NCI-H2227 treated with DMSO at 0.1 percent for 48 hours (cell line): ENCODE measurements around the gene OSGEP.

Source experiments
- DNase-seq: peaks from one replicate; lab custom pipeline; 2025; lab: John Stamatoyannopoulos, UW

The OSGEP gene

DNA sequence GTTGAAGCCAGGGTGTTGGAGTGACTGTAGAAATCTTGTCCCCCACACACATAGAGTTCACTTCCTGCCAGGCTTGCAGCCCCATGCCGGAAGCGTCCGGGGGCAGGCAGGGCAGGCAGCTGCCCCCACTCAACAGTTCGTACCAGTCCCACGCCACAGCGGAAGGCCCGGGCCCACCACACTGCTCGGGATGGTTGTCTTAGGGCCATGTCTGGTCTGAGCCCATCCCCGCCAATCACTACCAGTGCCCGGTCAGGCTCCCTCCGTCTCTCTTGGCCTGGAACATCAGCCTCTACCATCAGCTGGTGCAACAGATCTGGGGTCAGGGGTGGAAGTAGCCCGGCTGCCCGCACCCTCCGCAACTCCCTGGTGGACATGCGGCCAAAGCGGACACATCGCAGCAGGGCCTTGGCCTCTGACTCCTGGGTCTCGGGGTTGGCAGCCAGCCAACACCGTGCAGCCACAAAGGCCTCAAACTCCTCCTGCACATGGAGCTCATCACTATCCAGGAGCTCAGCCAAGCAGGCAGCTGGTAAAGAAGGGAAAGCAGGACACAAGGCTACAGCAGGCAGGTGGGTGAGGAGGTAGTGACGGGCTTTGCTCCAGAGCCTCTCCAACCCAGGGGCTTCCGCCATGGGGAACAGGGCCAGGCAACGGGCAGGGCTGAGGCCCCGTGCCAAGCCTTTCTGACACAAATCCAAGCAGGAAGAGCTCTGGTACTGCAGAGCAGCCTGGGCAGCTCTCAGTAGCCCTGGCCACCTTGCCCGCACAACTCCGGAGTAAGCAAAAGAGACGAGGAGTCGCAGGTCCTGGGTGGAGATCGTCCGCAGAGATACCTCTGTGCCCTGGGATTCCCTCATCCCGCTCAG lies 24.6 kb downstream of the OSGEP start:
- no peak for DNase-seq

DNA sequence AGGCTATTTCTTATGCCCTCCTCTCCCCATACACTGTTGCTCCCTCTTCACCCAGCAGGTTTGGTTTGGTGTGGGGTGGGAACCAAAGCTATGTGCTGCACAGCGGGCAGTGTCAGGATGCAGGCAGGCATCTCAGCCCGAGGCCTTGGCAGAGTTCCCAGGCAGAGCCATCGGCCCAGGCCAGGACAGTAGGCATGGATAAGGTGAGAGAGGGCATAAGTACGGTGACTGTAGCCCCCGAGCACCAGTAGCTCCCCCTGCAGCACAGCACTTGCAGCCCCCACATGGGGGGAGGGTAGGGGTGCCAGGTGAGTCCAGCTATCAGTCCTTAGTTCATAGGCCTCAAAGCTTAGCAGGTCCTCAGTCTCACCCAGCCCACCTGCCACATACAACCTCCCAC lies 25.8 kb downstream of the OSGEP start:
- no peak for DNase-seq

DNA sequence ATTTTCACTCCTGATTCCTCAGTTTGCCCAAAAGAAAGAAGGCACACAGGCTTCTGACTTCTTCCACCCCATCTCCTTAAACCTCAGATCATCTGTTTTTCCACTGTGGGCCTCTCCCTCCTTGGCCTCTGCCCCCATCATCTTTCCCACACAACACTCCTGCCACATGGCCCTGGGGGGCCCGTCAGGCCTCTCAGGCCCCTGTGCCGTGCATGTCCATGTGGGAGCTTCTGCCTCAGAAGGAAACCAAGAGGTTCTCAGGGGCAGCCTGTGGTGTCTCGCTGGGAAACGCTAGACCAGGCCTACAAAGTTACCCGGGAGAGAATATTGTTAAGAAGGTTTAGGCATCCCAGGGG lies 26.6 kb downstream of the OSGEP start:
- DNase-seq, result no peak

DNA sequence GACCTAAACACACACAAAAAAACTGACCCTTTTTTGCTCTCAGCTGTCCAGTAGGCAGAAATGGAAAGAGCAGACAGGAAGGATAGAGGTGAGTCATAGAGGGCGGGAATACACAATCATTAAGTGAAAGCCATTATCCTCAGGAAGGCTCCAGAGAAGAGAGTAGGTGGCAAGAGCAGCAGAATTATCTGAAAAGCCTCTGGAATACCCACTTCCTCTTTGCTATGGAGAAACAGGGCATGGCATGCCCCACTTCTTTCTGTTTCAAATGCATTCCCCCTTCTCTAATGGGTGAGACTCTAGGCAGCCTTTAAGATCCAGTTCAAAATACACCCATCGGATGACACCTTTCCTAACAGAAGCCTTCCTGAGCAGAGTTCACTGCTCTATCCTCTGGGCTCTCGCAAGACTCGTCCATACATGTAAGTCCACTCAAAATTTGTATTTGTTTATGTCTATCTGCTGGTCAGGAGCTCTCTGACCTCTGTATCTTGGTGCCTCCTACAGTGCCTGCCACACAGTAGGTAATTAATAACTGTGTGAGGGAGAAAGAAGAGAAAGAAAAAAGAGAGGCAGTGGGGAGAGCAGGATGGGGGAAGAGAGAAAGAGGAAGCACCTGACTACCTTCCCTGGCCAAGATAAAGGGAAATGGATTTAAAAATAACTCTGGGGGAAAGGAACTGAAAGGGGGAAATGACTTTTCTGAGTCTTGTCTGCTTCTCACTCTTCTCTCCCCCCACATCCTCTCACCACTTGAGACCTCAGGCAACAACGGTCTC lies 27.2 kb downstream of the OSGEP start:
- DNase-seq, result peak; percentile 26

DNA sequence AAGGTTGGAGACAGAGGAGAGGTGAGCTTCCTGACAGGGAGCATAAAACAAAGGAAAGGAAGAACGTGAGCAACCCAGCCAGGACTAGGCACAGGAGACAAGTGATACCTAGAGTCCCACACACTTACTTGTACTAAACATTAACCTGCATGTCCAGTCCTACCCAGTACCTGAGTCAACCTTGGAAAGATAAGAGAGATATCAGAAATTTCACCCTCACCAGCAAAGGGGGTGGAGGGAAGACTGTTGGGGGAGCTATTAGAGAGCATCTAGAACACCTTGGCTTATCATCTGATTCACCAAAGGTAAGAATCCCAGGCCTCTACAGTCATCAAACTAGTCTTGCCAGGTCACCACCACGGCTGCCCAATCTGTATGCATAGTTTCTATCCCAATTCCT lies 29.8 kb downstream of the OSGEP start:
- no peak for DNase-seq

DNA sequence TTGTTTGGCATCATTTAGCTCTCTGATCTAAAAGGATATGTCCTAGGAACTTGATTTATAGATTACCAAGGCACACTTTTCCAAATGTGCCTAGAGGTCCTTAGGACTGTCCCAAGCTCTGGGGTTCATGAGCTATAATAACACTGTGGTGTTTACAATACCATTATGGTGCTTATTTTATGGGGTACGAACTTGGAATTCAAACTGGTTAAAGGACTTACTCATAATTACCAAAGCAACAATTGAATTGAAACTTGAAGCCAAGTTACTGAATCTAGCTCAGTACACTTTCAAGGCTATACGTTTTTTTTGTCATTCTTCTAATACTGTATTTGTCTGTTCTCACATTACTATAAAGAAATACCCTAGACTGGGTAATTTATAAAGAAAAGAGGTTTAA lies 31.7 kb downstream of the OSGEP start:
- no peak for DNase-seq

DNA sequence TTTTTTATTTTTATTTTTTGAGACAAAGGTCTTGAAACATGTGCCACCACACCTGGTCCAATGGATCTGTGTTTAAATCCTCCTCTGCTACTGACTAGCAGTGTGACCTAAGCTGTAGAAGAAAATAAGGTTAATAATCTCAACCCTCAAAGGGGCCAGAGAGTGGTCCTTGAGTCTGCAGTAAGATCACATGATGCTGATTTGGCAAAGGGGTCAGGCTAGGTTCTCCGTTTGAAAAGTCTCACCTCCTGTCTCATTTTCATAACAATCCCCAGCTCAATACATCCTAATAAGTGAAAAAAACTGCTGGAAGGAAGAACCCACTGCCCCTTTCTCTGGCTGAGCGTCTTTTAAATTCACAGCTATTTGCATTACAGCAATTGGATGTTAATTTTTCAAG lies 33.3 kb downstream of the OSGEP start:
- no peak for DNase-seq

DNA sequence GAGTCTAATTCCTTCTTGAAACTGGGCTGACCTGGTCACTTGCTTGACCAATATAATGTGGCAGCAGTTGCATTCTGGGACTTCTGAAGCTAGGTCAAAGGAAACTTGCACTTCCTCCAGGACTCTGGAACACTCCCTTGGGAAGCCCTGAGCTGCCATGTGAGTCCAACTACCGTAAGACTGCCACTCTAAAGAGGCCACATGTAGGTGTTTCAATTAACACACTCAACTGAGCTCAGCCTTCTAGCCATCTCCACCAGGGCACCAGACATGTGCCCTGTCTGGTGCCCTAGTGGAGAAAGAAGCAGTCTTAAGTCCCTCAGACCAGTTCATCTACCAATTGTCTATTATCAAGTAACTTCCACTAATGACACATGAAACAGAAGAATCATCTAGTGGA lies 35.2 kb downstream of the OSGEP start:
- DNase-seq, result no peak

DNA sequence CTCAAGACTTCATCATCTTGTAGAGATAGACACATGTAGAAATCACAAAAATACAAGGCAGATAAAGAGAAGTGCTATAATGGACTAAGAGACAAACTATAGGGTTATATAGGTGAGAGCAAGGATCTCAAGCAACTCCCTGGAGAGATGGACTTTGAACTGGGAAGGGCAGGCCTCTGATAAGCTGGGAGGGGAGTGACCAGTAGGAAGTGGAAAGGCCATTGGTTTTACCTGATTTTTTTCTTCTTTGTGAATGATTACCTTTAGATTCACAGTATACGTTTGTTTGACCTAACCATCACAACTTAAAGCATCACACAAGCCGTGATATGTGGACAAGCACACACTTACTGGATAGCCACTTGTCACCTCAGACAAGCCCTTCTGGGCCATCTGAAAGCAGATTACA lies 36.1 kb downstream of the OSGEP start:
- DNase-seq, result no peak

DNA sequence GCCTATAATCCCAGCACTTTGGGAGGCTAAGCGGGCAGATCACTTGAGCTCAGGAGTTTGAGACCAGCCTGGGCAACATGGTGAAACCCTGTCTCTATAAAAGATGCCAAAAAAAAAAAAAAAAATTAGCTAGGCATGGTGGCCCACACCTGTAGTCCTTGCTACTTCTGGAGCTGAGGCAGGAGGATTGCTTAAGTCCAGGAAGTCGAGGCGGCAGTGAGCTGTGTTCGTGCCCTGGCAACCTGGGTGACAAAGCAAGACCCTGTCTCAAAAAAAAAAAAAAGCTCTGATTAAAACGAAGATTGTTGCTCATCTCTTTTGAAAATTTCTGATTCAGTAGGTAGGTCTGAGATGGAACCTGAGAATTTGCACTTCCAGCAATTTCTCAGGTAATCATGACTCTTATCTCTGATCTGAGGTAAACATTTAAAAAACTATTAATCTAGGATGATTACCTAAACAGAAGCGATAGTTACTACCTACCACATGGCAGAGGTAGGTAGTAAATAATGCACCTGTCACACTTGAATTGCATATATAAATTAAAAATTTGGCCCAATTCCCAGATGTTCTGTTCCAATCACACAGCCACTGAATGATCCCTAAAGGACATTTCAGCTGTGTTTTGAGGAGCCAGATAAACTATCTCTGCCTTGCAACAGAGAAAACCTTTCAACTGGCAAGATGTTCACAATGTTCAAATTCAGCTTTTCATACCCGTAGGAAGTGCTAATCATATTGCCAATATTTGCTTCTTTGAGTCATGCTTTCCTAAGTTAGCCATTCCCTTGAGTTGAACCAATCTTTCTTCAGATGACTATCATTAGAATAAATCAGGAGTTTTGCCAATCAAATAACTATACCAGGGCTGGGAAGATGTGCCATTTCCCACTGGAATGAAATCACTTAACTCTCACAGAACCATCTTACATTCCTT lies 37.1 kb downstream of the OSGEP start:
- DNase-seq, result no peak

DNA sequence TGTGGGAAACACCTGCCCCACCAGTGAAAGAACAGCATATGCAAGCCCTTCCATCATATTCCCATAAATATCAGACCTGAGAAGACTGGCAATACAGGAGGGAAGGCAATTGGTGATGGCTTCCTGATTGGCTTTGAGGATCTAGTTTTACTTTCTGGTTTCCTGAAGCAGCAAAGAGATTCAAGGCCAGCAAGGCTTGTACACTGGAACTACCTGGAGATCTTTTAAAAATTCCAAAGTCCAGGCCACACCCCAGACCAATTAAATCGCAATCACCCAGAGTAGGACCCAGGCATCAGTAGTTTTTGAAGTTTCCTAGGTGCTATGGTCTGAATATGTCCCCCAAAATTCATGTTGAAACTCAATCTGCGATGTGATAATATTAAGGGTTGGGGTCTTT lies 38.4 kb downstream of the OSGEP start:
- no peak for DNase-seq

DNA sequence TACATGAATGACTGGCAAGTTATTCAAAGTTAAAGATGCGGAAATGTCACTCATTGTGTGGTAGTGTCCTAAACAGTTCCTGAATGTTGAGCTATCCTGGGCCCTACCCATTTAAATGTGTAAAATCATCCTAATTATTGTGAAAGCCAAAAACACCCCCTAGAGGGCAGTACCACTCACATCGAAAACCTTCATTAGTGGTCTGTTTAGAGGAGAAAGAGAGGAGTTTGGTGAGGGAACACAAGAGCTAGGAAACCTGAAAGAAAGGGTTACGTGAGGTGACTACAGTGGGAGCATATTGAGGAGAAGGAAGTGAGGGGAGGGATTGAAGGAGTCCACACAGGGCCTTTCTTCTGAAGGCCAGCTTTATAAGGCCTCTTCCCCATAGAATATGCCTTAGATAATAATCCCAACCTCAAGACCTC lies 38.8 kb downstream of the OSGEP start:
- peak; percentile 14 for DNase-seq

DNA sequence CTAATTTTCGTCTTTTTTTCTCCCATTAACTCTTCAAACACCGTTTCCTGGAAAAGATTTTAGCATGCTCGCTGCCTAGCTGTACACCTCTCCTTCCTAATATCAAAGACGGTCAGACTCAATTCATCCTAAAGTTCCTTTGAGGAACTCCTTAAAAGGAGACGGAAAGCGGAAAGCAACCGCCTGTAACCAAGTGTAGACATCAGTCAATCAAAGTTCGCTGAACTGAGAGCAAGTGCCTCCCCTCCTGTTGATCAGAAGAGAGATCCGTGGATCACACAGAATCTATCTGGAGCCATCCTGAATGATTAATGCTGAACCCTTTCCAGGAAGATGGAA lies 40.9 kb downstream of the OSGEP start:
- DNase-seq, result no peak

DNA sequence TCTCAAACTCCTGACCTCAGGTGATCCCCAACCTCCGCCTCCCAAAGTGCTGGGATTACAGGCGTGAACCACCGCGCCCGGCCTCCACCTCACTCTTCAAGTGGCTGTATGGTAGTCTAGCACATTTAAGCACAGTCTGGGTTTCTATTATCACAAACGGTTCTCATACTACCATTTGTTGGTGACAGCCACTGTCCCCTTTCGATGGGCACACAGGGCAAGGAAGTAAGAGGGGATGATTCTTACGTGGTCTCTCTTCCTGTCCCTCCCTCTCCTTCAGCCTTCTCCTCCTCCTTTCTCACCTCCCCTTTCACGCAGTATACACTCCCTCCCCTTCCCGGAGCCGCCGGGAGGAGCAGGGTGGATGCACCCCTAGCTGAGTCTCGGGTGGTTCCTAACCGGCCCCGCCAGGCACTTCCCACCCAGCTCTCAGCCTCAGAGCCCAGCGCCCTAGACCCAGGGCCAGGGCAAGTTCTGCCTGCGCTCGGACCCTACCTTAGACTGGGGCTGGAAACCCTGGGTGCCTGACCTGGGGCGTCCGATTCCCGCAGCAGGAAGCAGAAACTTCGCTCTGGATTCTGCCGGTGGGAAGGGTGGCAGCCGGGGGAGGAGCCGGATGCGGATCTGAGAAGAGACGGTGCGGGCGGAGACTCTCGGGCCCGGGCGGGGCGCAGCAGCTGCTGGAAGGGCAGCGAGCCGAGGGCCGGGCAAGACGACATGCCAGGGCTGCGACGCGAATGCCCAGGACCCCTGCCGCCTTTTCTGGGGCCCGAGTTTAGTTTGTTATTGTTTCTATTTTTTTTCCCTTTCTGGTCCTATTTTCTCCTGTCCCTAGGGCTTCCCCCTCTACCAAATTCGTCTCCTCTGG lies 41.5 kb downstream of the OSGEP start, which contains the start of gene TEP1:
Gene TEP1 (minus strand): TSS at position 626 of the 868 bp plus-strand sequence. CDS start 5,062 bp downstream, outside the sequence.
- DNase-seq, result peak; percentile 66

DNA sequence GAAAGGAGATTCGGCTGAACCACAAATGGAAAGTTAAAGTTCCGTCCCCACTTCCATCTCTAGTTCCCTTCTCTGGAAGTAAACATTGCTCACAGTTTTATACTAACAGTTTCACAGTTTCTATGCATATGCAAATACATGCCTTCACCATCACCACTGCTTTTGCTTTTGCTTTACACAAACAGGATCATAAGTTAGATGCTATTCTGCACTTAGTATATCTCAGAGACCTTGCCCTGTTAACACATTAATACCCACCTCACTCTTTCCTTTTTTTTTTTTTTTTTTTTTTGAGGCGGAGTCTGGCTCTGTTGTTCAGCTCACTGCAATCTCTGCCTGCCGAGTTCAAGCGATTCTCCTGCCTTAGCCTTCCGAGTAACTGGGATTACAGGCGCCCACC lies 42.2 kb downstream of the OSGEP start:
- no peak for DNase-seq

DNA sequence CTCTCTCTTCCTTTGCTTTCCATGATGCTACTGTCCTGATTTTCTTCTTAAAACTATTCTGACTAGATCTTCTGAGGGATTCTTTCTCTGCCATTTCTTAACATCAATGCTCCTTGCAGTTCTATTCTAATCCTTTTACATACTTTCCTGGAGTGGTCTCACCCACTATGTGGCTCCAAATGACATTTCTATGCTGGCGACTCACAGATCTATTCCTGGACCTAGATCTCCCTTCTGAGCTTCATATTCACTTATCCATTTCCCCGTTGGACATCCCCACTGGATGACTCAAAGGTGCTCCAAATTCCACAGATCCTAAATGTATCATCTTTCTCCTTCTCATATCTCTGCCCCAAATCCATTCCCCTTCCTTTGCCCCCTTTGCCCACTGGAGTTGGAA lies 45.4 kb downstream of the OSGEP start:
- DNase-seq, result no peak

DNA sequence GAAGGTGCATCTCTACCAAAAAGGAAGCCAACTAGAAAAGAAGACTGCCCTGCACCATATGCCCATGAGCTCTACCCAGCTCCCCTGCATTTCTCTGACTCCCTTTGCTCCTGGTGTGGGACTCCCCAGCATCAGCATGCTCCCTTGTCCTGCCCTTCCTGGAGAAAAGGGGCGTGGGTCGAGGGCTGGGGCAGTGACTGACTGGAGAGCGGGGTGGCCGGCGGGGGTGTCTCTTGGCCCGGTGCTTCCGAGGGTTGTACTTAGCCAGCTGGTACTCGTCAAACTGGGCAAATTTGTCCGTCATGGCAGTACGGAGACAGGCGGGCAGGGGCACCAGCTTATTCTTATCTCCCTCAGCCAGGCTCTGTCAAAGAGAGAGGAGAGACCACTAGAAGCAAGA lies 51.1 kb downstream of the OSGEP start:
- no peak for DNase-seq

DNA sequence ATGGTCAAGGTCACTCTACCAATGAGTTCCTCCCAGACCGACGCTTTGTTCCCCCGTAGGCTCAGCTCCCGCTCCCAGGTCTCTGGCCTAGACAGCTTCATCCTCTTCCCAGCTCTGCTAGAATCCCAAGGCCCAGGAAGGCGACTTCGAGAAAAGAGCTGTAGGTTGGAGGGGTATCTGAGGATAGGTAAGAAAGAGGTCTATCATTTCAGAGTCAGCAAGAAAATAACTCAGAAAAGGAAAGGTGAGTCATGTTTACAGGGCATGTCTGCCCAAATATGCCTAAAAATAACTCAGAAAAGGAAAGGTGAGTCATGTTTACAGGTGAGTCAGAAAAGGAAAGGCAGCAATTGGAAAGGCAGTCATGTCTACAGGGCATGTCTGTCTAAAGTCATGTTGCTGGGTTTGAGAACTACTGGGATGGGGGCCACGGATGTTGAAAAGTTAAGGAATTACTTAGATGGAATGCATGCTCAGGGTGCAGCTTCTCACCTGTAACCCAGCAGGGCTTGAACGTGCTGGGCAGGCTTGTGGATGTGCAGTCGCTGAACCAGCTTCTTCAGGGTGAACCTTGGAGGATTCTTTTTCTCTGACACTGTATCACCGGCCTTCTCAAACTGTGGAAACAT lies 53.5 kb downstream of the OSGEP start:
- DNase-seq, result no peak

DNA sequence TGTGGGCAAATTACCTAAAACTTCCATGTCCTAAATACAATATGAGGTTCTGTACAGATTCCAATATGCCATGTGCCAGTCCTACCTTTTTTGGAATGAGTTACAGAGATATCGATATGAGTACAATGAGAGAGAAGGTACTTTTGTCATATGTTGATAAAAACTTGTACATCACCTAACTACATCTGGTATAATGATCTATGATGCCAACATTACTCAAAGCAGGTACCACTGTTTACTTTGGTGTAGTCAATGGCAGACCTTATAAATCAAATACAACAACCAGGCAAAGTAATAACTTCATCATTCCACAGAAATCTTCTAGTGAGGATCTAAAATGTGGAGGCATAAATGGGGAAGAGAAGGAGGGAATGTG lies 54.0 kb downstream of the OSGEP start:
- DNase-seq, result no peak

DNA sequence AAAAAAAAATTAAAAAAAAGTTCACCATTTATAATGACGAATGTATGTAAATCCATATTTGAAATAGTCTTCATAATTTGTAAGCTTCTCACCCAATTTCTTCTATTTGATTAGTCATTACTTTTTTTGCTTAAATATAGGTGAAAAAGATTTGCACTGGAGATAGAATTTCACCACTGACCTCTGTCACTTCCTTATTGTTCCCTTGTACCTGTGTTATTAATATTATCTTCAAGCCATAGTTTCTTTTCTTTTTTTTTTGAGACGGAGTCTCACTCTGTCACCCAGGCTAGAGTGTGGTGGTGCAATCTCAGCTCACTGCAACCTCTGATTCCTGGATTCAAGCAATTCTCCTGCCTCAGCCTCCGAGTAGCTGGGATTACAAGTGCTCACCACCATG lies 57.1 kb downstream of the OSGEP start:
- no peak for DNase-seq
